ENCODE results near the gene SLC6A12.

Gene SLC6A12

GRCh38 chr12:195951-196350 is 18.0 kb downstream of the SLC6A12 start:
- DNase-seq = no peak

GRCh38 chr12:195156-195555 is 18.8 kb downstream of the SLC6A12 start:
- no peak for DNase-seq

- DNase-seq = no peak
Measured at GRCh38 chr12:194276-194675, 19.7 kb downstream of the SLC6A12 start.

GRCh38 chr12:193261-193660 is 20.7 kb downstream of the SLC6A12 start:
- DNase-seq = no peak

GRCh38 chr12:191541-191940 is 22.4 kb downstream of the SLC6A12 start:
- no peak for DNase-seq

- DNase-seq = no peak
Measured at GRCh38 chr12:190881-191280, 23.1 kb downstream of the SLC6A12 start.

- no peak for DNase-seq
Measured at GRCh38 chr12:189622-189962, 24.4 kb downstream of the SLC6A12 start.

GRCh38 chr12:188910-189621 is 24.9 kb downstream of the SLC6A12 start:
- peak; percentile 87 for DNase-seq

GRCh38 chr12:187986-188909 is 25.7 kb downstream of the SLC6A12 start:
- peak; percentile 11 for DNase-seq

GRCh38 chr12:186006-186625 is 27.8 kb downstream of the SLC6A12 start:
- peak; percentile 9 for DNase-seq

GRCh38 chr12:185576-185955 is 28.4 kb downstream of the SLC6A12 start:
- no peak for DNase-seq

GRCh38 chr12:184811-185575 is 29.0 kb downstream of the SLC6A12 start:
- peak; percentile 61 for DNase-seq

GRCh38 chr12:182381-182892 is 31.5 kb downstream of the SLC6A12 start:
- DNase-seq = peak; percentile 59

GRCh38 chr12:181921-182320 is 32.0 kb downstream of the SLC6A12 start:
- no peak for DNase-seq

GRCh38 chr12:180445-180844 is 33.5 kb downstream of the SLC6A12 start:
- peak; percentile 90 for DNase-seq

- no peak for DNase-seq
Measured at GRCh38 chr12:179885-180284, 34.1 kb downstream of the SLC6A12 start.

- peak; percentile 42 for DNase-seq
Measured at GRCh38 chr12:179131-179884, 34.6 kb downstream of the SLC6A12 start.

GRCh38 chr12:178829-179109 is 35.2 kb downstream of the SLC6A12 start:
- no peak for DNase-seq

GRCh38 chr12:177980-178828 is 35.8 kb downstream of the SLC6A12 start:
- peak; percentile 67 for DNase-seq

GRCh38 chr12:177336-177979 is 36.5 kb downstream of the SLC6A12 start:
- DNase-seq = no peak
